Endothelial cell (in vitro differentiated cells): Measurements from ENCODE around the gene ITSN2. TPM values are rescaled to one million over a fixed set of nuclear protein-coding genes. Genes with fewer than 3 reads are reported as not detected.

Experiments used
- DNase-seq: peaks from one replicate; pipeline ENCODE4 v3.0.0; 2021; ENCODE audit warnings: low spot score
- H3K27ac Mint-ChIP-seq: one replicate; pipeline ENCODE4 v1.8.0; 2021; ENCODE audit warnings: mixed read lengths, inconsistent platforms; ENCODE audit not compliant: unreplicated experiment
- H3K27me3 Mint-ChIP-seq: one replicate; pipeline ENCODE4 v1.8.0; 2021; ENCODE audit warnings: mild to moderate bottlenecking, moderate library complexity, mixed read lengths, inconsistent platforms; ENCODE audit not compliant: unreplicated experiment
- H3K36me3 Mint-ChIP-seq: one replicate; pipeline ENCODE4 v1.8.0; 2021; ENCODE audit warnings: mild to moderate bottlenecking, low read depth, mixed read lengths, inconsistent platforms; ENCODE audit not compliant: unreplicated experiment
- H3K4me1 Mint-ChIP-seq: one replicate; pipeline ENCODE4 v1.8.0; 2021; ENCODE audit warnings: mild to moderate bottlenecking, mixed read lengths, inconsistent platforms; ENCODE audit not compliant: unreplicated experiment
- H3K4me3 Mint-ChIP-seq: one replicate; pipeline ENCODE4 v1.8.0; 2021; ENCODE audit warnings: mild to moderate bottlenecking, mixed read lengths, inconsistent platforms; ENCODE audit not compliant: unreplicated experiment
- H3K9me3 Mint-ChIP-seq: one replicate; pipeline ENCODE4 v1.8.0; 2021; ENCODE audit warnings: mixed read lengths, inconsistent platforms; ENCODE audit not compliant: unreplicated experiment
- CTCF ChIP-seq: fragments of 200-600 bp; sonication (generic); IDR thresholded peaks from one replicate; pipeline ENCODE4 v1.5.0; 2021; ENCODE audit warnings: antibody characterized with exemption; ENCODE audit not compliant: unreplicated experiment
- total RNA-seq: library from RNA; stranded (reverse); fragmentation: NEBNext Ultra II Directional; extraction: Animal tissue kit (Norgen Biotek cat#: 25700); gene quantifications from one replicate; pipeline ENCODE4 v1.2.1, GENCODE V29; 2021; ENCODE audit not compliant: unreplicated experiment

Gene ITSN2
- total RNA-seq, 1 donor from 2014 or later: 73.3 TPM

- H3K4me3 Mint-ChIP-seq: no peak within 1 kb of the TSS
- no peaks in the 10 kb centered on the region for H3K36me3 Mint-ChIP-seq
- H3K27me3 Mint-ChIP-seq: no peaks in the 10 kb centered on the region
- H3K27ac Mint-ChIP-seq: no peak within 1 kb of the TSS
- no peaks in the 10 kb centered on the region for H3K9me3 Mint-ChIP-seq
- no peaks in the 10 kb centered on the region for H3K4me1 Mint-ChIP-seq
- no peak for DNase-seq
- TF ChIP-seq CTCF: no peak
Measured at GRCh38 chr2:24174851-24175277, 185.5 kb downstream of the ITSN2 start, which contains the start of gene FAM228A. FAM228A (plus strand) TSS chr2:24175053; CDS start chr2:24175481, 428 bp downstream.

- DNase-seq: no peak
- no peak for TF ChIP-seq CTCF
- Mint-ChIP-seq H3K4me1 (peaks cover 7% of the 10 kb centered on the region), H3K9me3 (no peaks in the 10 kb centered on the region), H3K4me3 (no peak overlapping the region), H3K27ac (no peak overlapping the region), H3K27me3 (no peaks in the 10 kb centered on the region), H3K36me3 (no peaks in the 10 kb centered on the region)
Measured at GRCh38 chr2:24169023-24169422, 191.3 kb downstream of the ITSN2 start.

GRCh38 chr2:24164416-24164973, 195.8 kb downstream of the ITSN2 start:
- Mint-ChIP-seq H3K4me3 (no peak overlapping the region), H3K27ac (no peak overlapping the region), H3K36me3 (peaks cover 10% of the 10 kb centered on the region), H3K4me1 (peaks cover 7% of the 10 kb centered on the region), H3K9me3 (no peaks in the 10 kb centered on the region), H3K27me3 (no peaks in the 10 kb centered on the region)
- peak; percentile 59 for DNase-seq
- TF ChIP-seq CTCF: peak; percentile 77

- Mint-ChIP-seq H3K4me3 (no peak overlapping the region), H3K36me3 (peaks cover 13% of the 10 kb centered on the region)
- DNase-seq: no peak
Measured at GRCh38 chr2:24163601-24164000, 196.7 kb downstream of the ITSN2 start.

More at GRCh38 chr2:24163601-24164000, 196.7 kb downstream of the ITSN2 start:
- no peak overlapping the region for H3K27ac Mint-ChIP-seq
- no peak for TF ChIP-seq CTCF
- peaks cover 7% of the 10 kb centered on the region for H3K4me1 Mint-ChIP-seq
- no peaks in the 10 kb centered on the region for H3K27me3 Mint-ChIP-seq
- H3K9me3 Mint-ChIP-seq: no peaks in the 10 kb centered on the region
